HEK293 (cell line): ENCODE results near the gene G6PD.

ENCODE experiments used
- BCL11A ChIP-seq: fragments of 450-650 bp; formaldehyde crosslinking; IDR thresholded peaks from 2 replicates; pipeline ENCODE4 v1.5.1; 2016; ENCODE audit warnings: low read depth, missing biosample characterization, missing genetic modification characterization
- ELK4 ChIP-seq: IDR thresholded peaks from 2 replicates; pipeline ENCODE4 v1.6.1; 2011; ENCODE audit warnings: mild to moderate bottlenecking, low read depth, low read length, borderline replicate concordance
- TRIM28 ChIP-seq: IDR thresholded peaks from 2 replicates; pipeline ENCODE4 v1.6.1; 2011; ENCODE audit warnings: low read length, control low read depth, borderline replicate concordance
- YY2 ChIP-seq: fragments of 450-650 bp; formaldehyde crosslinking; IDR thresholded peaks from 2 replicates; pipeline ENCODE4 v1.5.1; 2016; ENCODE audit warnings: missing biosample characterization, missing genetic modification characterization
- ZBTB20 ChIP-seq: fragments of 450-650 bp; formaldehyde crosslinking; IDR thresholded peaks from 2 replicates; pipeline ENCODE4 v1.5.1; 2016; ENCODE audit warnings: missing biosample characterization, missing genetic modification characterization
- ZBTB6 ChIP-seq: fragments of 450-650 bp; formaldehyde crosslinking; IDR thresholded peaks from 2 replicates; pipeline ENCODE4 v1.5.1; 2017; ENCODE audit warnings: missing biosample characterization, missing genetic modification characterization
- ZFP69B ChIP-seq: fragments of 450-650 bp; formaldehyde crosslinking; IDR thresholded peaks from 2 replicates; pipeline ENCODE4 v1.5.1; 2016; ENCODE audit warnings: missing biosample characterization, missing genetic modification characterization
- ZNF132 ChIP-seq: fragments of 450-650 bp; formaldehyde crosslinking; IDR thresholded peaks from 2 replicates; pipeline ENCODE4 v1.5.1; 2017; ENCODE audit warnings: missing biosample characterization, missing genetic modification characterization, borderline replicate concordance
- ZNF138 ChIP-seq: fragments of 450-650 bp; formaldehyde crosslinking; IDR thresholded peaks from 2 replicates; pipeline ENCODE4 v1.5.1; 2016; ENCODE audit warnings: missing biosample characterization, missing genetic modification characterization, borderline replicate concordance
- ZNF221 ChIP-seq: fragments of 450-650 bp; formaldehyde crosslinking; IDR thresholded peaks from 2 replicates; pipeline ENCODE4 v1.5.1; 2017; ENCODE audit warnings: missing biosample characterization, missing genetic modification characterization, borderline replicate concordance
- ZNF223 ChIP-seq: fragments of 450-650 bp; formaldehyde crosslinking; IDR thresholded peaks from 2 replicates; pipeline ENCODE4 v1.5.1; 2016; ENCODE audit warnings: missing biosample characterization, missing genetic modification characterization
- ZNF239 ChIP-seq: fragments of 450-650 bp; formaldehyde crosslinking; IDR thresholded peaks from 2 replicates; pipeline ENCODE4 v1.5.1; 2016; ENCODE audit warnings: missing biosample characterization, missing genetic modification characterization
- ZNF311 ChIP-seq: fragments of 450-650 bp; formaldehyde crosslinking; IDR thresholded peaks from 2 replicates; pipeline ENCODE4 v1.5.1; 2017; ENCODE audit warnings: missing biosample characterization, missing genetic modification characterization, borderline replicate concordance
- ZNF354C ChIP-seq: fragments of 450-650 bp; formaldehyde crosslinking; IDR thresholded peaks from 2 replicates; pipeline ENCODE4 v1.5.1; 2016; ENCODE audit warnings: missing biosample characterization, missing genetic modification characterization, low read depth, borderline replicate concordance
- ZNF366 ChIP-seq: fragments of 450-650 bp; formaldehyde crosslinking; conservative IDR thresholded peaks from 2 replicates; pipeline ENCODE4 v1.5.1; 2016; ENCODE audit warnings: missing biosample characterization, missing genetic modification characterization
- ZNF513 ChIP-seq: fragments of 450-650 bp; IDR thresholded peaks from 2 replicates; pipeline ENCODE4 v1.5.1; 2018; ENCODE audit warnings: missing biosample characterization, missing genetic modification characterization
- ZNF558 ChIP-seq: fragments of 450-650 bp; formaldehyde crosslinking; IDR thresholded peaks from 2 replicates; pipeline ENCODE4 v1.5.1; 2016; ENCODE audit warnings: missing biosample characterization, missing genetic modification characterization
- ZNF777 ChIP-seq: fragments of 450-650 bp; formaldehyde crosslinking; IDR thresholded peaks from 2 replicates; pipeline ENCODE4 v1.5.1; 2017; ENCODE audit warnings: missing biosample characterization, missing genetic modification characterization, borderline replicate concordance
- ZSCAN30 ChIP-seq: fragments of 450-650 bp; IDR thresholded peaks from 2 replicates; pipeline ENCODE4 v1.5.1; 2018; ENCODE audit warnings: missing biosample characterization, mild to moderate bottlenecking, missing genetic modification characterization, moderate library complexity
- TF ChIP-seq, protein P1 (sequence below): fragments of 450-650 bp; formaldehyde crosslinking; IDR thresholded peaks from 2 replicates; pipeline ENCODE4 v1.5.1; 2016; ENCODE audit warnings: missing biosample characterization, missing genetic modification characterization
- TF ChIP-seq, protein P2 (sequence below): fragments of 450-650 bp; formaldehyde crosslinking; IDR thresholded peaks from 2 replicates; pipeline ENCODE4 v1.5.1; 2016; ENCODE audit warnings: missing biosample characterization, missing genetic modification characterization, low read depth
- TF ChIP-seq, protein P3 (sequence below): fragments of 450-650 bp; formaldehyde crosslinking; IDR thresholded peaks from 2 replicates; pipeline ENCODE4 v1.5.1; 2016; ENCODE audit warnings: missing biosample characterization, missing genetic modification characterization
- TF ChIP-seq, protein P4 (sequence below): fragments of 450-650 bp; formaldehyde crosslinking; IDR thresholded peaks from 2 replicates; pipeline ENCODE4 v1.5.1; 2017; ENCODE audit warnings: missing biosample characterization, missing genetic modification characterization
- TF ChIP-seq, protein P5 (sequence below): fragments of 450-650 bp; formaldehyde crosslinking; IDR thresholded peaks from 2 replicates; pipeline ENCODE4 v1.5.1; 2016; ENCODE audit warnings: missing biosample characterization, missing genetic modification characterization

G6PD gene

GRCh38 chrX:154515966-154516655, 30.5 kb downstream of the G6PD start, which contains the start of gene FAM3A (continued):
- no peak for TF ChIP-seq ZNF513 (tag by site-specific recombination)
- TF ChIP-seq, protein P1, sequence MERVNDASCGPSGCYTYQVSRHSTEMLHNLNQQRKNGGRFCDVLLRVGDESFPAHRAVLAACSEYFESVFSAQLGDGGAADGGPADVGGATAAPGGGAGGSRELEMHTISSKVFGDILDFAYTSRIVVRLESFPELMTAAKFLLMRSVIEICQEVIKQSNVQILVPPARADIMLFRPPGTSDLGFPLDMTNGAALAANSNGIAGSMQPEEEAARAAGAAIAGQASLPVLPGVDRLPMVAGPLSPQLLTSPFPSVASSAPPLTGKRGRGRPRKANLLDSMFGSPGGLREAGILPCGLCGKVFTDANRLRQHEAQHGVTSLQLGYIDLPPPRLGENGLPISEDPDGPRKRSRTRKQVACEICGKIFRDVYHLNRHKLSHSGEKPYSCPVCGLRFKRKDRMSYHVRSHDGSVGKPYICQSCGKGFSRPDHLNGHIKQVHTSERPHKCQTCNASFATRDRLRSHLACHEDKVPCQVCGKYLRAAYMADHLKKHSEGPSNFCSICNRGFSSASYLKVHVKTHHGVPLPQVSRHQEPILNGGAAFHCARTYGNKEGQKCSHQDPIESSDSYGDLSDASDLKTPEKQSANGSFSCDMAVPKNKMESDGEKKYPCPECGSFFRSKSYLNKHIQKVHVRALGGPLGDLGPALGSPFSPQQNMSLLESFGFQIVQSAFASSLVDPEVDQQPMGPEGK (tag by site-specific recombination): peak; percentile 47
- TF ChIP-seq TRIM28: no peak
- peak; percentile 45; the same call in 1 of the 2 replicates for TF ChIP-seq ELK4
- TF ChIP-seq ZNF366 (tag by site-specific recombination): no peak
- TF ChIP-seq BCL11A (tag by site-specific recombination): no peak
- no peak for TF ChIP-seq ZNF132 (tag by site-specific recombination)
- no peak for TF ChIP-seq ZBTB20 (tag by site-specific recombination)
- TF ChIP-seq ZNF239 (tag by site-specific recombination): no peak
- no peak for TF ChIP-seq ZNF311 (tag by site-specific recombination)
- TF ChIP-seq YY2 (tag by site-specific recombination): no peak
- no peak for TF ChIP-seq ZNF354C (tag by site-specific recombination)
- TF ChIP-seq, protein P2, sequence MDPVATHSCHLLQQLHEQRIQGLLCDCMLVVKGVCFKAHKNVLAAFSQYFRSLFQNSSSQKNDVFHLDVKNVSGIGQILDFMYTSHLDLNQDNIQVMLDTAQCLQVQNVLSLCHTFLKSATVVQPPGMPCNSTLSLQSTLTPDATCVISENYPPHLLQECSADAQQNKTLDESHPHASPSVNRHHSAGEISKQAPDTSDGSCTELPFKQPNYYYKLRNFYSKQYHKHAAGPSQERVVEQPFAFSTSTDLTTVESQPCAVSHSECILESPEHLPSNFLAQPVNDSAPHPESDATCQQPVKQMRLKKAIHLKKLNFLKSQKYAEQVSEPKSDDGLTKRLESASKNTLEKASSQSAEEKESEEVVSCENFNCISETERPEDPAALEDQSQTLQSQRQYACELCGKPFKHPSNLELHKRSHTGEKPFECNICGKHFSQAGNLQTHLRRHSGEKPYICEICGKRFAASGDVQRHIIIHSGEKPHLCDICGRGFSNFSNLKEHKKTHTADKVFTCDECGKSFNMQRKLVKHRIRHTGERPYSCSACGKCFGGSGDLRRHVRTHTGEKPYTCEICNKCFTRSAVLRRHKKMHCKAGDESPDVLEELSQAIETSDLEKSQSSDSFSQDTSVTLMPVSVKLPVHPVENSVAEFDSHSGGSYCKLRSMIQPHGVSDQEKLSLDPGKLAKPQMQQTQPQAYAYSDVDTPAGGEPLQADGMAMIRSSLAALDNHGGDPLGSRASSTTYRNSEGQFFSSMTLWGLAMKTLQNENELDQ: no peak
- TF ChIP-seq ZBTB6 (tag by site-specific recombination): no peak
- no peak for TF ChIP-seq ZNF558 (tag by site-specific recombination)
- TF ChIP-seq ZNF138: no peak
- TF ChIP-seq, protein P3, sequence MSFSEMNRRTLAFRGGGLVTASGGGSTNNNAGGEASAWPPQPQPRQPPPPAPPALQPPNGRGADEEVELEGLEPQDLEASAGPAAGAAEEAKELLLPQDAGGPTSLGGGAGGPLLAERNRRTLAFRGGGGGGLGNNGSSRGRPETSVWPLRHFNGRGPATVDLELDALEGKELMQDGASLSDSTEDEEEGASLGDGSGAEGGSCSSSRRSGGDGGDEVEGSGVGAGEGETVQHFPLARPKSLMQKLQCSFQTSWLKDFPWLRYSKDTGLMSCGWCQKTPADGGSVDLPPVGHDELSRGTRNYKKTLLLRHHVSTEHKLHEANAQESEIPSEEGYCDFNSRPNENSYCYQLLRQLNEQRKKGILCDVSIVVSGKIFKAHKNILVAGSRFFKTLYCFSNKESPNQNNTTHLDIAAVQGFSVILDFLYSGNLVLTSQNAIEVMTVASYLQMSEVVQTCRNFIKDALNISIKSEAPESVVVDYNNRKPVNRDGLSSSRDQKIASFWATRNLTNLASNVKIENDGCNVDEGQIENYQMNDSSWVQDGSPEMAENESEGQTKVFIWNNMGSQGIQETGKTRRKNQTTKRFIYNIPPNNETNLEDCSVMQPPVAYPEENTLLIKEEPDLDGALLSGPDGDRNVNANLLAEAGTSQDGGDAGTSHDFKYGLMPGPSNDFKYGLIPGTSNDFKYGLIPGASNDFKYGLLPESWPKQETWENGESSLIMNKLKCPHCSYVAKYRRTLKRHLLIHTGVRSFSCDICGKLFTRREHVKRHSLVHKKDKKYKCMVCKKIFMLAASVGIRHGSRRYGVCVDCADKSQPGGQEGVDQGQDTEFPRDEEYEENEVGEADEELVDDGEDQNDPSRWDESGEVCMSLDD (tag by site-specific recombination): no peak
- TF ChIP-seq ZNF777 (tag by site-specific recombination): no peak
- no peak for TF ChIP-seq ZNF223 (tag by site-specific recombination)
- no peak for TF ChIP-seq ZFP69B
- TF ChIP-seq, protein P4, sequence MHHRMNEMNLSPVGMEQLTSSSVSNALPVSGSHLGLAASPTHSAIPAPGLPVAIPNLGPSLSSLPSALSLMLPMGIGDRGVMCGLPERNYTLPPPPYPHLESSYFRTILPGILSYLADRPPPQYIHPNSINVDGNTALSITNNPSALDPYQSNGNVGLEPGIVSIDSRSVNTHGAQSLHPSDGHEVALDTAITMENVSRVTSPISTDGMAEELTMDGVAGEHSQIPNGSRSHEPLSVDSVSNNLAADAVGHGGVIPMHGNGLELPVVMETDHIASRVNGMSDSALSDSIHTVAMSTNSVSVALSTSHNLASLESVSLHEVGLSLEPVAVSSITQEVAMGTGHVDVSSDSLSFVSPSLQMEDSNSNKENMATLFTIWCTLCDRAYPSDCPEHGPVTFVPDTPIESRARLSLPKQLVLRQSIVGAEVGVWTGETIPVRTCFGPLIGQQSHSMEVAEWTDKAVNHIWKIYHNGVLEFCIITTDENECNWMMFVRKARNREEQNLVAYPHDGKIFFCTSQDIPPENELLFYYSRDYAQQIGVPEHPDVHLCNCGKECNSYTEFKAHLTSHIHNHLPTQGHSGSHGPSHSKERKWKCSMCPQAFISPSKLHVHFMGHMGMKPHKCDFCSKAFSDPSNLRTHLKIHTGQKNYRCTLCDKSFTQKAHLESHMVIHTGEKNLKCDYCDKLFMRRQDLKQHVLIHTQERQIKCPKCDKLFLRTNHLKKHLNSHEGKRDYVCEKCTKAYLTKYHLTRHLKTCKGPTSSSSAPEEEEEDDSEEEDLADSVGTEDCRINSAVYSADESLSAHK: 0 out of 2 replicates have a peak, but pooled peaks have one; percentile 15
- TF ChIP-seq ZSCAN30 (tag by site-specific recombination): peak; percentile 74
- no peak for TF ChIP-seq ZNF221 (tag by site-specific recombination)
- TF ChIP-seq, protein P5, sequence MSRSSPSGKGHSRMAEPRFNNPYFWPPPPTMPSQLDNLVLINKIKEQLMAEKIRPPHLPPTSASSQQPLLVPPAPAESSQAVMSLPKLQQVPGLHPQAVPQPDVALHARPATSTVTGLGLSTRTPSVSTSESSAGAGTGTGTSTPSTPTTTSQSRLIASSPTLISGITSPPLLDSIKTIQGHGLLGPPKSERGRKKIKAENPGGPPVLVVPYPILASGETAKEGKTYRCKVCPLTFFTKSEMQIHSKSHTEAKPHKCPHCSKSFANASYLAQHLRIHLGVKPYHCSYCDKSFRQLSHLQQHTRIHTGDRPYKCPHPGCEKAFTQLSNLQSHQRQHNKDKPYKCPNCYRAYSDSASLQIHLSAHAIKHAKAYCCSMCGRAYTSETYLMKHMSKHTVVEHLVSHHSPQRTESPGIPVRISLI: no peak
